Stimulated activated CD4-positive, alpha-beta T cell treated with anti-CD3 and anti-CD28 coated beads, Interleukin-1b, Interleukin-23, amount 100 ng/mL, for 4 hours (primary cell): ENCODE data around the gene PAIP2B.

ENCODE experiments used
- DNase-seq, 2 donors: peaks; one replicate each; pipeline ENCODE4 v3.0.0-alpha.2; 2020; ENCODE audit warnings: low read depth in 2 of 2

Gene PAIP2B

DNA sequence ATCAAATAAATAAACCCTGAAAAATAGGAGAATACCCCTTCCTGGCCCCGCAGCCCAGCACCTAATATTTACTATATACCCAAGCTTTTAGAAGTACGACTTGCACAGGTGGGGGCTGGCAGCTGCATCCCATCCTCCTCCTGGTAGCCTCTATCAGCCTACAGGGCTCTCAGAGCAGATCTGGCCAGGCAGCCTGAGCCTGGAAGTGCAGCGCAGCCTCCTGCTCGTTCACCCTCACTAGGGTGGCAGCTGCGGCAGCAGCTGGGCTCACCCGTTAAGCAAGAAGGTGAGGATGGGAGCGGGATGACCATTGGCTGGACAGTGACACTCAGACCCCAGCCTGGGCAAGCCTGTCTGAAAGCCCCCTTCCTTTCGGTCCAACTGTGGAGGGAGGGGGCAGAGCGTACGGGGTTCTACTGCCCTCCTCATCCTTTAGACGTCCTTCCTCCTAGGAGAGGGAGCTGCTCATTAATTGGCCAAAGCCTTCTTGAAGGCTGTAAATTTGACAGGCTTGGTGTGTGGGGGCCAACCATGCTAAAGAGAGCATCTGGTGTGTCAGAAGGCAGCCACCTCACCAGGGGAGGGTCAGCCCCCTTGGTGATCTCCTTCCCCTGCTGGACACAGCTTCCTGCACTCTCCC is 73.2 kb downstream of the PAIP2B start:
- no peak for DNase-seq

DNA sequence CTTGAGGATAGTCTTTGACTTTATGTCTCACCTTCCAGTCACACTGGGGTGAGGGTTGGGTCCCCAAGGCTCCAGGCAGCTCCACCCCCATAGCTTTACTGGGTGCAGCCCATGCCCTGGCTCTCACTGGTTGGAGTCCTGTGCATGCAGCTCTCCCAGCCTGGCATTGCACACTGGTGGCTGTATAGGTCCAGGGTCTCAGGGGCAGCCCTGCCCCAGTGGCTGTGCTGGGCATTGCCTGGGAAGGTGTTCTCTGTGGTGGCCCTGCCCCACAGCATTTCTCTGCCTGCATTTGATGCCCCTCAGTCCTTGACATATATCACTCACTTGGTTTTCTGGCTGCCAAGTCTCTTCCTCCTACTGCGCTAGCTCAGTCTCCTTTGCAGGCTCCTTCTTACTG is 75.3 kb downstream of the PAIP2B start:
- no peak for DNase-seq

DNA sequence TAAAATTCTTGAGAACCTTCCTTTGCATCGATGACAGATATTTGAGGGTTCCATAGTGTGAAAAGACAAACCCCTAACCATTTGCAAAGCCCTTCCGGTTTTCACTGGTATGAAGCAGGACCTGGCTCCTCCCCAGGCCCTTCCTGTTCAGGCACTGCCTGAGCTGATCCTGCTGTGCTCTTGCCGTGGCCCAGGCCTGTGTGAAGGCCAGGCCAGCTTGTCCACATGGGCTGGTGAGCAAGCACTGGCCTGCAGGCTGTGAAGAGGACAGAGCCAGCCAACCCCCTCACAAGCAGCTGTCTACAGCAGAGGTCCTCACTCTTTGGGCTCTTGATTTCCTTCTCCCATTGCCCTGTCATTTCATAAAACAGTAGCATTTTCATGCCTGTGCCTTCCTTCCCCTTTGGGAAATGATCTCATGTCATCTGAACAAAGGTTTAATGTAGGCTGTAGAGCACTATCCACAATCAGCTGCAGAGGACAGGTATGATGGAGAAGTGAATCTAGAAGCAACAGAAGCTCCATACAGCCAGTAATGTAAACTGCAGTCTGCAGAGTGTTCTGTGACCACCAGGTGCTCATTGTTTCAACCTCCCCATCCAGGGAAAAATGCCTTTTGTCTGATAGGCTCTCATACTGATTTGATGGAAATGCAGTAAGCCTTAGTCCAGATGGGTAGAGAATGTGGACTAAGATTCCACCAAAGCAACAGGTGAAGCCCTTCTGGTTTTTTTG is 76.7 kb downstream of the PAIP2B start:
- no peak for DNase-seq

DNA sequence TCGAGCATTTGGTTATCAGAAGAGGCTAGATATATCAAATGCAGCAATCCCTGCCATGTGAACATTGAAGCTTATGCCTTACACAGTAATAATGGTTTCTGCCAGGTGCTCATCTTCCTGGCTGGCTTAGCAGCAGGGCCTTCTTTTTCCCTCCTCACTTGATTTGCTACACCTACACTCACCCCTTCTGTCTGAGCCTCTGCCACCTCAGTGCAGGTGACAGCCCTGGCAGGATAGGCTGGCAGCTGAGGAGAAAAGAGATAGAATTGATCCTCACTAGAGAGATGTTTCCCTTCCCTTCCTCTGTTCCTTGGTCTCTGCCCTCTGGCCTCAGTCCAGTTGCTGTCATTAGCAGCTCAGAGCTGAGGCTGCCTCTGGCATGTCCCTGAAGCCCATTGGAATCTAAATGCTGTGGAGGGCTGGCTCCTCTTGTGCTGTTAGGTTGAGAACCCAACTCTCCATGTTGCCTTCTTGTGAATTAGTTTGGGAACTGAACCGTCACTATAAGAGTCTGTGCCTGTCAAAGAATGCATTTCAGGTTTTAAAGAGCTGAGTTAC is 78.3 kb downstream of the PAIP2B start:
- no peak for DNase-seq

DNA sequence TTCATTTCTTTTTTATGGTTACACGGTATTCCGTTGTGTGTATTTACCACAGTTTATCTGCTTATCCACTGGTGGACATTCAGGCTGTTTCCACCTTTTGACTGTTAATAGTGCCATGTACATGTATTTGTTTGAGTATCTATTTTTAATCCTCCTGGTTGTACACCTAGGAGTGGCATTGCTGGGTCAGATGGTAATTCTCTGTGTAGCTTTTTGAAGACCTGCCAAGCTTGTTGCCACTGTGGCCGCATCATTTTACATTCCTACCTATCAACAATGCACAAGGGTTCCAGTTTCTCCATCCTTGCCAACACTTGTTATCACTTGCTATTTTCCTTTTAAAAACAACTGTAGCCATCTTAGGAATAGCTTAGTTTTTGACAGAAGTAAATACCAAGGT is 83.1 kb downstream of the PAIP2B start:
- no peak for DNase-seq

DNA sequence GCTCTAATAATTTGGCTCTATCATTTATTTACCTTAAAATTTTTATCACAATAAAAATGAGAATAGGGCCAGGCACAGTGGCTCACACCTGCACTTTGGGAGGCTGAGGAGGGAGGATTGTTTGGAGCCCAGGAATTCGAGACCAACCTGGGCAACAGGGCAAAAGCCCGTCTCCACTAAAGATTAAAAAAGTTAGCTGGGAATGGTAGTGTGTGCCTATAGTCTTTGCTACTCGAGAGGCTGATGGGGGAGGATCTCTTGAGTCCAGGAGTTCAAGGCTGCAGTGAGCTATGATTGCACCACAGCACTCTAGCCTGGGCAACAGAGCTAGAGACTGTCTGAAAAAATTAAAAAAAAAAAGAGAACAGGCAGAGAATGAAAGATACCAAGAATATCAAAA is 90.7 kb downstream of the PAIP2B start:
- DNase-seq, result no peak

DNA sequence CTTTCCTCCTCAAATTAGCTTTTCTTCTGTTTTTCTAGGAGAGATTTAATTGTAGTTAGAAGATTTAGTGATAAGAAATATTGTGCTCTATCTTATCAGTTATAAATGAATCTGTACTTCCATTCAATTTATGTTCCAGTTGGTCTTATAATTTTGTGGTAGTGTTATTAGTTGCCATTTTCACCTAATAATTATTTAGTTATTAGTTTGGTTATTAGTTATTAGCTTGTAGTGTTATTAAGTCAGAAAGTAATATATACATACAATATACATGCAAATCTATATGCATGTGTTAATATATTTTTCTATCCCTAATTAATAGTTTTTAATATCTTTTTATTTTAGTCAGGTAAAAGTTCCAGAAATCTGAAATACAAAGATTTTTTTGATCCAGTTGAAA is 93.3 kb downstream of the PAIP2B start:
- DNase-seq, result no peak
